CD4-positive, alpha-beta T cell (primary cell): ENCODE measurements around the gene SNAP47. TPM values are rescaled to one million over a fixed set of nuclear protein-coding genes. Genes with fewer than 3 reads are reported as not detected.

Experiments
- ATAC-seq: fragments of 200-7000 bp; cut with Tn5 transposase; one replicate; pipeline ENCODE4 v1.10.0; 2022; ENCODE audit warnings: mild to moderate bottlenecking; ENCODE audit not compliant: poor library complexity
- CTCF ChIA-PET: fragments of 350-600 bp; sonication (Branson Sonifier 250); formaldehyde crosslinking; loops from one replicate; lab custom pipeline; 2021; ENCODE audit warnings: antibody characterized with exemption, inconsistent platforms; lab: Charles Lee
- POLR2A ChIA-PET: fragments of 350-600 bp; sonication (Branson Sonifier 250); formaldehyde crosslinking; loops from one replicate; lab custom pipeline; 2021; ENCODE audit warnings: antibody characterized with exemption, inconsistent platforms; lab: Charles Lee
- DNase-seq, 14 experiments: peaks; one replicate each; pipeline ENCODE4 v3.0.0-alpha.2; 2013 to 2020; ENCODE audit warnings: mixed read lengths in 2 of 14
- H3K27ac ChIP-seq, 2 donors: one replicate each; pipeline versions ENCODE4 v1.5.1 to v1.7.0; 2013; ENCODE audit warnings: low read length in 2 of 2, low read depth in 1 of 2, mild to moderate bottlenecking in 1 of 2
- H3K27me3 ChIP-seq, 2 experiments: 1 replicate in 1 of 2; 2 replicates in 1 of 2; pipeline versions ENCODE4 v1.6.1 to v1.7.0; 2013; ENCODE audit warnings: low read length in 2 of 2, control low read depth in 1 of 2, mild to moderate bottlenecking in 1 of 2, moderate library complexity in 1 of 2; ENCODE audit not compliant: insufficient read depth in 2 of 2, control insufficient read depth in 1 of 2
- H3K36me3 ChIP-seq: one replicate; pipeline ENCODE4 v1.6.1; 2013; ENCODE audit warnings: low read length, control low read depth; ENCODE audit not compliant: insufficient read depth
- H3K4me1 ChIP-seq: one replicate; pipeline ENCODE4 v1.6.1; 2013; ENCODE audit warnings: low read length, control low read depth; ENCODE audit not compliant: insufficient read depth
- H3K4me3 ChIP-seq: one replicate; pipeline ENCODE4 v1.5.1; 2013; ENCODE audit warnings: mild to moderate bottlenecking, low read length, moderate library complexity
- H3K9me3 ChIP-seq, 2 experiments: 1 replicate in 1 of 2; 2 replicates in 1 of 2; pipeline versions ENCODE4 v1.6.1 to v1.7.0; 2013; ENCODE audit warnings: low read length in 2 of 2, mild to moderate bottlenecking in 2 of 2, control low read depth in 1 of 2, moderate library complexity in 1 of 2; ENCODE audit not compliant: control insufficient read depth in 1 of 2, insufficient read depth in 1 of 2
- H3K27ac Mint-ChIP-seq: one replicate; pipeline ENCODE4 v1.8.0; 2020; ENCODE audit warnings: mixed read lengths
- H3K27me3 Mint-ChIP-seq: one replicate; pipeline ENCODE4 v1.8.0; 2021; ENCODE audit warnings: mixed read lengths
- H3K36me3 Mint-ChIP-seq: one replicate; pipeline ENCODE4 v1.8.0; 2021; ENCODE audit warnings: low read depth, mixed read lengths
- H3K4me1 Mint-ChIP-seq: one replicate; pipeline ENCODE4 v1.8.0; 2021; ENCODE audit warnings: low read depth, mixed read lengths
- H3K4me3 Mint-ChIP-seq: one replicate; pipeline ENCODE4 v1.8.0; 2020; ENCODE audit warnings: mild to moderate bottlenecking, mixed read lengths
- H3K9me3 Mint-ChIP-seq: one replicate; pipeline ENCODE4 v1.8.0; 2020; ENCODE audit warnings: mixed read lengths
- CTCF ChIP-seq: fragments of 200-600 bp; IDR thresholded peaks from one replicate; pipeline ENCODE4 v1.8.0; 2022; ENCODE audit warnings: antibody characterized with exemption, mild to moderate bottlenecking
- intact Hi-C, 2 experiments: fragments of 100-400 bp; cut with DNase I in 1 of 2; cut with micrococcal nuclease in 1 of 2; formaldehyde crosslinking; loops; one replicate each; pipeline versions ENCODE4 v1.15.1 to v1.9.0; 2023 to 2025; cut with DNase I, micrococcal nuclease
- total RNA-seq, 174 experiments: library from RNA in 2 of 174; stranded (reverse) in 2 of 174; gene quantifications; one replicate each; pipeline ENCODE4 v1.2.3 and lab custom pipeline; 2021 to 2026

The SNAP47 gene
- total RNA-seq, 2 experiments from 2014 or later: 12.8 to 14.0 TPM

GRCh38 chr1:227756172-227756959, 21.1 kb downstream of the SNAP47 start:
- no peak overlapping the region for H3K27ac Mint-ChIP-seq
- H3K4me3 Mint-ChIP-seq: no peak overlapping the region
- no peaks in the 10 kb centered on the region for H3K27me3 Mint-ChIP-seq
- Histone ChIP-seq H3K4me3 (no peak overlapping the region), H3K27me3 (no peaks in the 10 kb centered on the region), H3K9me3 (no peaks in the 10 kb centered on the region), H3K36me3 (peaks cover 46% of the 10 kb centered on the region), H3K27ac (no peak overlapping the region), H3K4me1 (peaks cover 25% of the 10 kb centered on the region)
- ChIA-PET CTCF (no interaction called here), POLR2A (no interaction called here)
- no peaks in the 10 kb centered on the region for H3K9me3 Mint-ChIP-seq
- no peak for DNase-seq
- peaks cover 73% of the 10 kb centered on the region for H3K36me3 Mint-ChIP-seq
- peaks cover 34% of the 10 kb centered on the region for H3K4me1 Mint-ChIP-seq
- no peak for TF ChIP-seq CTCF
- ATAC-seq: no peak
- intact Hi-C loops: no loop called here

GRCh38 chr1:227757781-227758180, 22.5 kb downstream of the SNAP47 start:
- Mint-ChIP-seq H3K4me1 (peaks cover 43% of the 10 kb centered on the region), H3K27me3 (no peaks in the 10 kb centered on the region), H3K36me3 (peaks cover 70% of the 10 kb centered on the region), H3K27ac (no peak overlapping the region), H3K4me3 (no peak overlapping the region), H3K9me3 (no peaks in the 10 kb centered on the region)
- Histone ChIP-seq H3K9me3 (no peaks in the 10 kb centered on the region), H3K27ac (no peak overlapping the region), H3K36me3 (peaks cover 46% of the 10 kb centered on the region), H3K4me1 (peaks cover 39% of the 10 kb centered on the region), H3K4me3 (no peak overlapping the region), H3K27me3 (no peaks in the 10 kb centered on the region)
- DNase-seq (no peak), ATAC-seq (no peak)
- intact Hi-C loops: no loop called here
- ChIA-PET CTCF (no interaction called here), POLR2A (interaction anchor here (0.8 kb wide), 1 partner anchor 29 kb away, joined by 3 read pairs; no protein-coding TSS in a partner anchor)
- TF ChIP-seq CTCF: no peak

- ATAC-seq (no peak), DNase-seq (no peak)
- peaks cover 41% of the 10 kb centered on the region for H3K36me3 ChIP-seq
- no peak overlapping the region for H3K4me3 Mint-ChIP-seq
- intact Hi-C loops: no loop called here
- TF ChIP-seq CTCF: no peak
- no peak overlapping the region for H3K4me3 ChIP-seq
- no peaks in the 10 kb centered on the region for H3K9me3 Mint-ChIP-seq
- H3K36me3 Mint-ChIP-seq: peaks cover 66% of the 10 kb centered on the region
- no peaks in the 10 kb centered on the region for H3K27me3 Mint-ChIP-seq
- no peak overlapping the region for H3K27ac ChIP-seq
- H3K4me1 ChIP-seq: peaks cover 45% of the 10 kb centered on the region
- POLR2A ChIA-PET: interaction anchor here (0.6 to 0.8 kb wide), 2 partner anchors 17 to 29 kb away, joined by 3 to 4 read pairs; no protein-coding TSS in a partner anchor
- CTCF ChIA-PET: no interaction called here
- no peaks in the 10 kb centered on the region for H3K27me3 ChIP-seq
- H3K4me1 Mint-ChIP-seq: peaks cover 49% of the 10 kb centered on the region
- H3K27ac Mint-ChIP-seq: no peak overlapping the region
- no peaks in the 10 kb centered on the region for H3K9me3 ChIP-seq
Measured at GRCh38 chr1:227758366-227758765, 23.1 kb downstream of the SNAP47 start.
